H9 (cell line): ENCODE data around the gene MYH9. TPM values are rescaled to one million over a fixed set of nuclear protein-coding genes. Genes with fewer than 3 reads are reported as not detected.

Experiments
- DNase-seq: peaks from one replicate; pipeline ENCODE4 v3.0.0-alpha.2; 2017
- H2AFZ ChIP-seq: one replicate; pipeline ENCODE4 v1.6.1; 2013; ENCODE audit warnings: mild to moderate bottlenecking, low read length, control low read depth, moderate library complexity
- H2AK5ac ChIP-seq: 2 replicates; pipeline ENCODE4 v1.6.1; 2013; ENCODE audit warnings: low read length, control low read depth, mixed read lengths; ENCODE audit not compliant: insufficient read length
- H2BK120ac ChIP-seq: one replicate; pipeline ENCODE4 v1.6.1; 2013; ENCODE audit warnings: low read depth, mild to moderate bottlenecking, low read length, control low read depth, inconsistent platforms; ENCODE audit not compliant: poor library complexity, severe bottlenecking
- H2BK12ac ChIP-seq: 2 replicates; pipeline ENCODE4 v1.6.1; 2013; ENCODE audit warnings: low read length, control low read depth, mixed read lengths, low read depth; ENCODE audit not compliant: insufficient read length
- H2BK15ac ChIP-seq: 2 replicates; pipeline ENCODE4 v1.6.1; 2013; ENCODE audit warnings: low read depth, low read length, control low read depth
- H2BK20ac ChIP-seq: one replicate; pipeline ENCODE4 v1.6.1; 2013; ENCODE audit warnings: low read depth, mild to moderate bottlenecking, low read length, control low read depth, inconsistent platforms; ENCODE audit not compliant: poor library complexity, severe bottlenecking
- H2BK5ac ChIP-seq: 2 replicates; pipeline ENCODE4 v1.6.1; 2013; ENCODE audit warnings: low read length, control low read depth, mixed read lengths; ENCODE audit not compliant: insufficient read length
- H3K14ac ChIP-seq: 2 replicates; pipeline ENCODE4 v1.6.1; 2013; ENCODE audit warnings: low read length, control low read depth; ENCODE audit not compliant: insufficient read depth
- H3K18ac ChIP-seq: 2 replicates; pipeline ENCODE4 v1.6.1; 2013; ENCODE audit warnings: low read depth, mild to moderate bottlenecking, mixed read lengths, low read length, control low read depth; ENCODE audit not compliant: insufficient read length
- H3K23ac ChIP-seq: 2 replicates; pipeline ENCODE4 v1.6.1; 2013; ENCODE audit warnings: low read length, control low read depth, mixed read lengths, low read depth; ENCODE audit not compliant: insufficient read length
- H3K23me2 ChIP-seq: 2 replicates; pipeline ENCODE4 v1.6.1; 2013; ENCODE audit warnings: low read depth, mild to moderate bottlenecking, mixed read lengths, low read length, control low read depth; ENCODE audit not compliant: insufficient read length, poor library complexity, severe bottlenecking
- H3K27ac ChIP-seq: 2 replicates; pipeline ENCODE4 v1.5.1; 2013; ENCODE audit warnings: low read length, control low read depth, mixed read lengths, low read depth; ENCODE audit not compliant: insufficient read length
- H3K27me3 ChIP-seq: 2 replicates; pipeline ENCODE4 v1.6.1; 2013; ENCODE audit warnings: low read length, control low read depth, inconsistent platforms; ENCODE audit not compliant: insufficient read depth
- H3K4ac ChIP-seq: 2 replicates; pipeline ENCODE4 v1.6.1; 2013; ENCODE audit warnings: low read depth, mild to moderate bottlenecking, control low read depth, inconsistent platforms, low read length, moderate library complexity
- H3K4me1 ChIP-seq: 2 replicates; pipeline ENCODE4 v1.6.1; 2013; ENCODE audit warnings: low read length, control low read depth, inconsistent platforms; ENCODE audit not compliant: insufficient read depth
- H3K4me2 ChIP-seq: 2 replicates; pipeline ENCODE4 v1.6.1; 2013; ENCODE audit warnings: low read length, control low read depth, mixed read lengths; ENCODE audit not compliant: insufficient read length, insufficient read depth
- H3K56ac ChIP-seq: 2 replicates; pipeline ENCODE4 v1.6.1; 2013; ENCODE audit warnings: low read depth, mild to moderate bottlenecking, mixed read lengths, low read length, control low read depth; ENCODE audit not compliant: insufficient read length
- H3K79me1 ChIP-seq: 2 replicates; pipeline ENCODE4 v1.6.1; 2013; ENCODE audit warnings: low read depth, mild to moderate bottlenecking, moderate library complexity, low read length, control low read depth, inconsistent platforms; ENCODE audit not compliant: insufficient read depth, poor library complexity, severe bottlenecking
- H3K79me2 ChIP-seq: 2 replicates; pipeline ENCODE4 v1.6.1; 2013; ENCODE audit warnings: low read length, control low read depth, inconsistent platforms; ENCODE audit not compliant: insufficient read depth
- H3K9ac ChIP-seq: 2 replicates; pipeline ENCODE4 v1.6.1; 2013; ENCODE audit warnings: low read length, control low read depth, mixed read lengths; ENCODE audit not compliant: insufficient read length; ENCODE audit errors: extremely low read depth
- H3K9me3 ChIP-seq: one replicate; pipeline ENCODE4 v1.6.1; 2013; ENCODE audit warnings: low read depth, low read length, inconsistent platforms; ENCODE audit not compliant: control insufficient read depth
- H3T11ph ChIP-seq: one replicate; pipeline ENCODE4 v1.6.1; 2013; ENCODE audit warnings: mild to moderate bottlenecking, low read length, control low read depth, inconsistent platforms
- H4K20me1 ChIP-seq: one replicate; pipeline ENCODE4 v1.6.1; 2013; ENCODE audit not compliant: control insufficient read depth, insufficient read length, insufficient read depth
- H4K5ac ChIP-seq: 2 replicates; pipeline ENCODE4 v1.6.1; 2013; ENCODE audit warnings: low read depth, mild to moderate bottlenecking, mixed read lengths, low read length, control low read depth; ENCODE audit not compliant: insufficient read length
- H4K8ac ChIP-seq: replicated peaks from 2 replicates; pipeline ENCODE4 v1.6.1; 2013; ENCODE audit warnings: low read length, control low read depth, mixed read lengths, low read depth; ENCODE audit not compliant: insufficient read length
- H4K91ac ChIP-seq: 2 replicates; pipeline ENCODE4 v1.6.1; 2013; ENCODE audit warnings: low read depth, mild to moderate bottlenecking, moderate library complexity, mixed read lengths, low read length, control low read depth; ENCODE audit not compliant: insufficient read length
- H3K27ac Mint-ChIP-seq, 3 experiments: 2 replicates in 2 of 3; 3 replicates in 1 of 3; pipeline ENCODE4 v1.8.0; 2020 to 2021; ENCODE audit warnings: mixed read lengths in 3 of 3, mild to moderate bottlenecking in 1 of 3, moderate library complexity in 1 of 3
- H3K27me3 Mint-ChIP-seq: 2 replicates; pipeline ENCODE4 v1.8.0; 2021; ENCODE audit warnings: low read depth, mild to moderate bottlenecking, moderate library complexity, mixed read lengths
- H3K36me3 Mint-ChIP-seq, 3 experiments: 2 replicates in 2 of 3; 3 replicates in 1 of 3; pipeline ENCODE4 v1.8.0; 2020 to 2021; ENCODE audit warnings: low read depth in 3 of 3, mixed read lengths in 3 of 3; ENCODE audit not compliant: insufficient read depth in 1 of 3
- H3K4me1 Mint-ChIP-seq, 2 experiments: 2 replicates each; pipeline ENCODE4 v1.8.0; 2020; ENCODE audit warnings: mixed read lengths in 2 of 2
- H3K4me3 Mint-ChIP-seq, 2 experiments: 2 replicates in 1 of 2; 3 replicates in 1 of 2; pipeline ENCODE4 v1.8.0; 2020 to 2021; ENCODE audit warnings: mild to moderate bottlenecking in 2 of 2, mixed read lengths in 2 of 2, moderate library complexity in 1 of 2
- H3K9me3 Mint-ChIP-seq, 2 experiments: 2 replicates in 1 of 2; 3 replicates in 1 of 2; pipeline ENCODE4 v1.8.0; 2020; ENCODE audit warnings: mild to moderate bottlenecking in 2 of 2, mixed read lengths in 2 of 2, moderate library complexity in 1 of 2
- WGBS: extraction: QIAGEN DNeasy Blood & Tissue Kit; methylation state at CpG from one replicate; pipeline ENCODE4 v1.1.7; 2013; ENCODE audit warnings: missing lambda C conversion rate, low lambda C conversion rate, mixed read lengths; ENCODE audit not compliant: insufficient read length; ENCODE audit errors: extremely low coverage; 5-methylcytosine and 5-hydroxymethylcytosine counted together
- total RNA-seq: library from RNA; stranded (reverse); gene quantifications from 2 replicates; pipeline ENCODE4 v1.2.1, GENCODE V29; 2021
- TF ChIP-seq, protein P1 (sequence below): fragments of 200-600 bp; sonication (generic); conservative IDR thresholded peaks from 3 replicates; pipeline ENCODE4 v1.8.0; 2021; ENCODE audit warnings: antibody characterized with exemption, mild to moderate bottlenecking

Gene MYH9
- total RNA-seq, 1 experiment from 2014 or later = 266 TPM

DNA sequence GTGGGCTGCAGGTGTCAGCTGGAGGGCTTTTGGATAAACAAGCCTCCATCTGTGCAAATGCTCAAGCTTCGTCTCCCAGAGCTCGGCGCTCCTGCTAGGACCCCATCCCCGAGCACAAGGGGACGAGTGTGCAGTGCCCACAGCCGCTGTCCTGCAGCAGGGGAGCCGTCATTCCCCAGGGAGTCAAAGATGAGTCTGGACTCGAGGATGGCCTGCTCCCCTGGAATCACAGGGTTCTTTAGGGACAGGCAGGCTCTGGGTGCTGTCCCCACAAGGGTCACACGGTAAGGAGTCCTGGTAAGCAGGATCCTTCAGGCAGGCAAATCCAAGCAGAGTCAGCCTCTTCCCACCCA, 84.7 kb downstream of the MYH9 start:
- H4K20me1 ChIP-seq = no peaks in the 10 kb centered on the region
- H3K9ac ChIP-seq = no peak overlapping the region
- 0 out of 4 replicates have a peak, but pooled peaks cover 0 to 3% of the 10 kb centered on the region in 2 experiments for H3K4me1 Mint-ChIP-seq
- H4K5ac ChIP-seq = no peak overlapping the region
- no peak overlapping the region for H4K8ac ChIP-seq
- H3K79me2 ChIP-seq = no peaks in the 10 kb centered on the region
- no peak overlapping the region for H2AFZ ChIP-seq
- no peak overlapping the region for H3K18ac ChIP-seq
- no peak overlapping the region for H2BK15ac ChIP-seq
- H3K79me1 ChIP-seq = no peaks in the 10 kb centered on the region
- H3K4me3 Mint-ChIP-seq = no peak overlapping the region
- no peak overlapping the region for H3T11ph ChIP-seq
- H3K9me3 Mint-ChIP-seq = no peaks in the 10 kb centered on the region
- H4K91ac ChIP-seq = no peak overlapping the region
- no peak overlapping the region for H2BK20ac ChIP-seq
- no peaks in the 10 kb centered on the region for H3K4me1 ChIP-seq
- WGBS = no CpG with 5 or more reads among the region's 9 CpGs
- H3K27me3 Mint-ChIP-seq = no peaks in the 10 kb centered on the region; the same call in 1 of the 2 replicates
- H3K14ac ChIP-seq = no peak overlapping the region
- no peaks in the 10 kb centered on the region for H3K23me2 ChIP-seq
- H3K23ac ChIP-seq = no peak overlapping the region
- no peak overlapping the region for H2BK12ac ChIP-seq
- H2BK120ac ChIP-seq = no peak overlapping the region
- no peak overlapping the region for H3K27ac Mint-ChIP-seq
- no peaks in the 10 kb centered on the region for H3K9me3 ChIP-seq
- no peak overlapping the region for H2BK5ac ChIP-seq
- H3K4me2 ChIP-seq = no peak overlapping the region
- no peaks in the 10 kb centered on the region for H3K27me3 ChIP-seq
- H3K4ac ChIP-seq = no peak overlapping the region
- TF ChIP-seq, protein P1, sequence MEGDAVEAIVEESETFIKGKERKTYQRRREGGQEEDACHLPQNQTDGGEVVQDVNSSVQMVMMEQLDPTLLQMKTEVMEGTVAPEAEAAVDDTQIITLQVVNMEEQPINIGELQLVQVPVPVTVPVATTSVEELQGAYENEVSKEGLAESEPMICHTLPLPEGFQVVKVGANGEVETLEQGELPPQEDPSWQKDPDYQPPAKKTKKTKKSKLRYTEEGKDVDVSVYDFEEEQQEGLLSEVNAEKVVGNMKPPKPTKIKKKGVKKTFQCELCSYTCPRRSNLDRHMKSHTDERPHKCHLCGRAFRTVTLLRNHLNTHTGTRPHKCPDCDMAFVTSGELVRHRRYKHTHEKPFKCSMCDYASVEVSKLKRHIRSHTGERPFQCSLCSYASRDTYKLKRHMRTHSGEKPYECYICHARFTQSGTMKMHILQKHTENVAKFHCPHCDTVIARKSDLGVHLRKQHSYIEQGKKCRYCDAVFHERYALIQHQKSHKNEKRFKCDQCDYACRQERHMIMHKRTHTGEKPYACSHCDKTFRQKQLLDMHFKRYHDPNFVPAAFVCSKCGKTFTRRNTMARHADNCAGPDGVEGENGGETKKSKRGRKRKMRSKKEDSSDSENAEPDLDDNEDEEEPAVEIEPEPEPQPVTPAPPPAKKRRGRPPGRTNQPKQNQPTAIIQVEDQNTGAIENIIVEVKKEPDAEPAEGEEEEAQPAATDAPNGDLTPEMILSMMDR = no peak
- peaks cover 56 to 94% (median 85%) of the 10 kb centered on the region in 3 experiments for H3K36me3 Mint-ChIP-seq
- no peak for DNase-seq
- H2AK5ac ChIP-seq = no peak overlapping the region
- H3K56ac ChIP-seq = no peak overlapping the region
- H3K27ac ChIP-seq = no peak overlapping the region
